GM12873 (cell line): ENCODE measurements around the gene PMVK.

Experiments
- CTCF ChIP-seq: IDR thresholded peaks from 2 replicates; pipeline ENCODE4 v1.5.1; 2012; ENCODE audit warnings: low read depth, mild to moderate bottlenecking, moderate library complexity, low read length, control low read depth; ENCODE audit not compliant: insufficient read depth; ENCODE audit errors: missing control alignments

PMVK gene

DNA sequence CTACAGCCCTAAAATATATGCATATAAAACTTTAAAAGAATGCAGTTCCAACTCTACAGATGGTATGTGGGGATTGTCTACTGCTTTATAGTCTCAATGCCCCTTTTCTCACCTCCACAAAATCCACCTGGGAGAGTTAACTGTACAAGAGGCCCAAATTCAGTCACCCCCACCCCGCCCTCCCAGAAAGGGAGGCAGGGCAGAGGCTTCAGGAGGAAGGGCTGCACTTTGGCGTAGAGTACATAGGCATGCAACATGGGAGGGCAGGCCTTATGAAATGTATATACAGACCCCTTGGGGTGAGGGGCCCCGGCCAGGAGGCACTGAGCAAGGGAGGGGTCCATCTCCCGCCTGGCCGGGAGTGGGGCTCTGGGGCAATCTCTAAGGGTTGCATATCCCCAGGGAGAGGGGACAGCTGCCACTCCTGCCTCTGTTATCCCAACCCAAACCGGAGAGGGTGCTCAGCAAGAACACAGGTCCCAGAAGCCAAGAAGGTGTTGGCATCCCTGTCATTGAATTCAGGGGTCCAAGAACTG is 26.3 kb upstream of the PMVK start:
- TF ChIP-seq CTCF, result no peak

GRCh38 chr1:154962156-154962749 is 25.7 kb upstream of the PMVK start:
- no peak for TF ChIP-seq CTCF

- peak; percentile 57 for TF ChIP-seq CTCF
Measured at GRCh38 chr1:154961207-154962155, 25.0 kb upstream of the PMVK start, which contains the start of gene PYGO2. Gene PYGO2, minus strand, starts transcription at chr1:154961782. Its CDS starts 206 bp downstream, at chr1:154961576.

DNA sequence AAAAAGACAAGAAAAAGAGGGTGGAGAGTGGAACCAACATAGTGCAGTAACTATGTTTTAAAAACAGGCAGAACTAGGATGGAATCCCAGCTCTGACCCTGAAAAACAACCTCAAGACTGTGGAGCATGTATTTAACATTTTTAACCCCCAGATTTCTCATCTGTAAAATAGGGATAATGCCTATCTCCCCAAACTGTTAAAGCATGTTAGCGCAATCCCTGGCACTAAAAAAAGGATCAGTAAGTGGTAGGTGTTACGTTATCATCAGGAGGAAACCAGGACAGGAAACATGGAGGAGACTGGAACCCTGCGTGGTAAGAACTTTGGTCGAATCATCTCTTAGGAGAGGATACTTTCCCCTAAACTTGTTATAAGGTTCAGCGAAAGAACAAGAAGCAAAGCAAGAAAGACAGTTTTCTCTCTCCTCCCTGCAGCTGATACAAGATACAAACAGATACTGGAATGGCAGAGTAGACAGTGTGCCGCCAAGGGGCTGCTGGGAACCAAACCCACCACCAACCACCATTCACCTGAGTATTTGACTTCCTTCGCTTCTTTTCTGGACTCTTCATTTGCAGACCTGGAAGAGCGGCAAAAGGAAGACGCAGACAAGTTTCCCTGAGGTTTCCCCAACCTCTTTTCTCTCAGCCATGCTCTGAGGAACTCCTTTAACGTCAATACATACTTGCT is 24.1 kb upstream of the PMVK start:
- no peak for TF ChIP-seq CTCF

- no peak for TF ChIP-seq CTCF
Measured at GRCh38 chr1:154959426-154959780, 22.9 kb upstream of the PMVK start.

DNA sequence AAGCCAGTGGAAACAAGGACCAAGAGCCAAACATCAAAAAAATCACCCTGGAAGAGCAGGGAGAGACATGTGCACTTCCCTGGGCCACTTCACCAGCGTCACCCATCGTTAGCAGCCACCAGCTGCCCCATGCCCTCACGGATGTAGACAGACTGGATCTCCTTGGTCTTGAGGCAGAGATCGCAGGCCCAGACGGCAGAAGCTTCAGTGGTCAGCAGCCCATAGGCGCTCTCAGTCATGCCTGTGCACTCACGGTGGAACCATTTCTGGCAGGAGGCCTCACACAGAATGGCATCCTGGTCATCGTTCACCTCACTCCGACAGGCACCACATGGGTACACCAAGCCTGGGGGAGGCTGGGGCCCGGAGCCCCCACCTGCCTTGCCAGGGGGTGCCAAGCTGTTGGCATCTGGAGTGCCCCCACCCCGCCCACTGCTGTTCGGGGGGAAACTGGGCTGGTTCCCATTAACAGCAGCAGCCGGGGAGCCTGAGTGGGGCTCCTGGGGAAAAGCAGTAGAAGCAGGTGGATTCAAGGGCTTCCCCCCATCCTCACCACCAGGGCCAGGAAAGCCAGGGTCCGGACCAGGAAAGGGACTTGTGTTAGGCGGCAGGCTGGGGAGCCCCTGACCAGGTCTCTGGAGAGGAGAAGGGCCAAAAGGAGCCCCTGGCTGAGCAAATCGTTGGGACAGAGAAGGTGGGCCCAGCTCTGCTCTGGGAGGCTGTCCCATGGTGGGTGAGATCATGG is 22.3 kb upstream of the PMVK start:
- no peak for TF ChIP-seq CTCF
